ENCODE measurements around the gene SORBS1.

SORBS1 gene

GRCh38 chr10:95408148-95408960 lies 152.8 kb downstream of the SORBS1 start:
- ATAC-seq, result no peak
- no peak overlapping the region for H3K4me3 Mint-ChIP-seq
- no peak overlapping the region for H3K27ac Mint-ChIP-seq
- no peaks in the 10 kb centered on the region for H3K9me3 Mint-ChIP-seq
- no peaks in the 10 kb centered on the region for H3K36me3 Mint-ChIP-seq
- peaks cover 21% of the 10 kb centered on the region for H3K27me3 Mint-ChIP-seq
- no peaks in the 10 kb centered on the region for H3K4me1 Mint-ChIP-seq

GRCh38 chr10:95407546-95407945 lies 153.6 kb downstream of the SORBS1 start:
- no peaks in the 10 kb centered on the region for H3K4me1 Mint-ChIP-seq
- H3K9me3 Mint-ChIP-seq, result no peaks in the 10 kb centered on the region
- no peak overlapping the region for H3K27ac Mint-ChIP-seq
- no peak for ATAC-seq
- H3K4me3 Mint-ChIP-seq, result no peak overlapping the region
- peaks cover 26% of the 10 kb centered on the region for H3K27me3 Mint-ChIP-seq
- no peaks in the 10 kb centered on the region for H3K36me3 Mint-ChIP-seq

GRCh38 chr10:95406651-95407280 lies 154.4 kb downstream of the SORBS1 start:
- Mint-ChIP-seq H3K9me3 (no peaks in the 10 kb centered on the region), H3K36me3 (no peaks in the 10 kb centered on the region)
- ATAC-seq, result no peak

GRCh38 chr10:95405655-95406054 lies 155.5 kb downstream of the SORBS1 start:
- no peak for ATAC-seq
- H3K27ac Mint-ChIP-seq, result no peak overlapping the region
- no peak overlapping the region for H3K4me3 Mint-ChIP-seq
- H3K9me3 Mint-ChIP-seq, result no peaks in the 10 kb centered on the region
- H3K36me3 Mint-ChIP-seq, result no peaks in the 10 kb centered on the region
- no peaks in the 10 kb centered on the region for H3K4me1 Mint-ChIP-seq
- peaks cover 26% of the 10 kb centered on the region for H3K27me3 Mint-ChIP-seq

More at GRCh38 chr10:95406651-95407280, 154.4 kb downstream of the SORBS1 start:
- peaks cover 26% of the 10 kb centered on the region for H3K27me3 Mint-ChIP-seq
- H3K4me1 Mint-ChIP-seq, result no peaks in the 10 kb centered on the region
- H3K4me3 Mint-ChIP-seq, result no peak overlapping the region
- H3K27ac Mint-ChIP-seq, result no peak overlapping the region

GRCh38 chr10:95404864-95405263 lies 156.3 kb downstream of the SORBS1 start:
- H3K27me3 Mint-ChIP-seq, result peaks cover 26% of the 10 kb centered on the region
- ATAC-seq, result no peak
- no peaks in the 10 kb centered on the region for H3K4me1 Mint-ChIP-seq
- H3K27ac Mint-ChIP-seq, result no peak overlapping the region
- H3K9me3 Mint-ChIP-seq, result no peaks in the 10 kb centered on the region
- no peak overlapping the region for H3K4me3 Mint-ChIP-seq
- no peaks in the 10 kb centered on the region for H3K36me3 Mint-ChIP-seq

GRCh38 chr10:95404462-95404858 lies 156.7 kb downstream of the SORBS1 start:
- Mint-ChIP-seq H3K4me3 (no peak overlapping the region), H3K4me1 (no peaks in the 10 kb centered on the region)
- no peak for ATAC-seq

GRCh38 chr10:95403700-95404461 lies 157.3 kb downstream of the SORBS1 start:
- H3K4me1 Mint-ChIP-seq, result no peaks in the 10 kb centered on the region

More at GRCh38 chr10:95404462-95404858, 156.7 kb downstream of the SORBS1 start:
- Mint-ChIP-seq H3K27me3 (peaks cover 26% of the 10 kb centered on the region), H3K9me3 (no peaks in the 10 kb centered on the region), H3K36me3 (no peaks in the 10 kb centered on the region), H3K27ac (no peak overlapping the region)

GRCh38 chr10:95401704-95402469 lies 159.3 kb downstream of the SORBS1 start:
- Mint-ChIP-seq H3K9me3 (no peaks in the 10 kb centered on the region), H3K27me3 (peaks cover 26% of the 10 kb centered on the region), H3K4me1 (no peaks in the 10 kb centered on the region), H3K4me3 (no peak overlapping the region), H3K27ac (no peak overlapping the region), H3K36me3 (no peaks in the 10 kb centered on the region)
- ATAC-seq, result no peak

More at GRCh38 chr10:95403700-95404461, 157.3 kb downstream of the SORBS1 start:
- H3K4me3 Mint-ChIP-seq, result no peak overlapping the region
- no peaks in the 10 kb centered on the region for H3K36me3 Mint-ChIP-seq
- H3K27me3 Mint-ChIP-seq, result peaks cover 26% of the 10 kb centered on the region
- no peaks in the 10 kb centered on the region for H3K9me3 Mint-ChIP-seq
- no peak overlapping the region for H3K27ac Mint-ChIP-seq
- ATAC-seq, result no peak

- no peaks in the 10 kb centered on the region for H3K4me1 Mint-ChIP-seq
Measured at GRCh38 chr10:95400787-95401186, 160.4 kb downstream of the SORBS1 start.

GRCh38 chr10:95399183-95399582 lies 162.0 kb downstream of the SORBS1 start:
- H3K36me3 Mint-ChIP-seq, result no peaks in the 10 kb centered on the region
- H3K9me3 Mint-ChIP-seq, result no peaks in the 10 kb centered on the region
- ATAC-seq, result no peak
- H3K27me3 Mint-ChIP-seq, result peaks cover 35% of the 10 kb centered on the region
- peaks cover 7% of the 10 kb centered on the region for H3K4me1 Mint-ChIP-seq
- no peak overlapping the region for H3K4me3 Mint-ChIP-seq
- H3K27ac Mint-ChIP-seq, result no peak overlapping the region

More at GRCh38 chr10:95400787-95401186, 160.4 kb downstream of the SORBS1 start:
- no peak for ATAC-seq
- H3K4me3 Mint-ChIP-seq, result no peak overlapping the region
- no peaks in the 10 kb centered on the region for H3K9me3 Mint-ChIP-seq
- H3K27ac Mint-ChIP-seq, result no peak overlapping the region
- H3K27me3 Mint-ChIP-seq, result peaks cover 32% of the 10 kb centered on the region
- no peaks in the 10 kb centered on the region for H3K36me3 Mint-ChIP-seq

GRCh38 chr10:95397747-95398146 lies 163.4 kb downstream of the SORBS1 start:
- Mint-ChIP-seq H3K4me3 (no peak overlapping the region), H3K36me3 (no peaks in the 10 kb centered on the region), H3K27me3 (peaks cover 28% of the 10 kb centered on the region), H3K27ac (no peak overlapping the region), H3K4me1 (peaks cover 13% of the 10 kb centered on the region), H3K9me3 (no peaks in the 10 kb centered on the region)
- no peak for ATAC-seq

GRCh38 chr10:95395947-95396449 lies 165.2 kb downstream of the SORBS1 start:
- Mint-ChIP-seq H3K36me3 (no peaks in the 10 kb centered on the region), H3K27me3 (peaks cover 27% of the 10 kb centered on the region), H3K4me1 (peaks cover 13% of the 10 kb centered on the region), H3K27ac (no peak overlapping the region), H3K9me3 (no peaks in the 10 kb centered on the region), H3K4me3 (no peak overlapping the region)
- ATAC-seq, result no peak

- Mint-ChIP-seq H3K27ac (no peak overlapping the region), H3K4me3 (no peak overlapping the region), H3K4me1 (peaks cover 13% of the 10 kb centered on the region), H3K36me3 (no peaks in the 10 kb centered on the region), H3K9me3 (no peaks in the 10 kb centered on the region), H3K27me3 (peaks cover 27% of the 10 kb centered on the region)
- peak; percentile 57 for ATAC-seq
Measured at GRCh38 chr10:95394161-95394880, 166.8 kb downstream of the SORBS1 start.

GRCh38 chr10:95392681-95393164 lies 168.4 kb downstream of the SORBS1 start:
- H3K36me3 Mint-ChIP-seq, result no peaks in the 10 kb centered on the region
- ATAC-seq, result no peak
- H3K27me3 Mint-ChIP-seq, result peaks cover 27% of the 10 kb centered on the region
- H3K27ac Mint-ChIP-seq, result no peak overlapping the region
- H3K9me3 Mint-ChIP-seq, result no peaks in the 10 kb centered on the region
- peaks cover 17% of the 10 kb centered on the region for H3K4me1 Mint-ChIP-seq
- H3K4me3 Mint-ChIP-seq, result no peak overlapping the region

All from stimulated activated memory B cell treated with anti-CD40 and anti-IgM and Interleukin-4, amounts not matched to agents 10 μg/mL and 1 μg/mL and 100 μg/mL, for 72 hours (primary cell).